H9 (cell line): ENCODE measurements around the gene SSH3. TPM values are rescaled to one million over a fixed set of nuclear protein-coding genes. Genes with fewer than 3 reads are reported as not detected.

Experiments
- DNase-seq: peaks from one replicate; pipeline ENCODE4 v3.0.0-alpha.2; 2017
- H2AFZ ChIP-seq: one replicate; pipeline ENCODE4 v1.6.1; 2013; ENCODE audit warnings: mild to moderate bottlenecking, low read length, control low read depth, moderate library complexity
- H2AK5ac ChIP-seq: 2 replicates; pipeline ENCODE4 v1.6.1; 2013; ENCODE audit warnings: low read length, control low read depth, mixed read lengths; ENCODE audit not compliant: insufficient read length
- H2BK120ac ChIP-seq: one replicate; pipeline ENCODE4 v1.6.1; 2013; ENCODE audit warnings: low read depth, mild to moderate bottlenecking, low read length, control low read depth, inconsistent platforms; ENCODE audit not compliant: poor library complexity, severe bottlenecking
- H2BK12ac ChIP-seq: 2 replicates; pipeline ENCODE4 v1.6.1; 2013; ENCODE audit warnings: low read length, control low read depth, mixed read lengths, low read depth; ENCODE audit not compliant: insufficient read length
- H2BK15ac ChIP-seq: 2 replicates; pipeline ENCODE4 v1.6.1; 2013; ENCODE audit warnings: low read depth, low read length, control low read depth
- H2BK20ac ChIP-seq: one replicate; pipeline ENCODE4 v1.6.1; 2013; ENCODE audit warnings: low read depth, mild to moderate bottlenecking, low read length, control low read depth, inconsistent platforms; ENCODE audit not compliant: poor library complexity, severe bottlenecking
- H2BK5ac ChIP-seq: 2 replicates; pipeline ENCODE4 v1.6.1; 2013; ENCODE audit warnings: low read length, control low read depth, mixed read lengths; ENCODE audit not compliant: insufficient read length
- H3K14ac ChIP-seq: 2 replicates; pipeline ENCODE4 v1.6.1; 2013; ENCODE audit warnings: low read length, control low read depth; ENCODE audit not compliant: insufficient read depth
- H3K18ac ChIP-seq: 2 replicates; pipeline ENCODE4 v1.6.1; 2013; ENCODE audit warnings: low read depth, mild to moderate bottlenecking, mixed read lengths, low read length, control low read depth; ENCODE audit not compliant: insufficient read length
- H3K23ac ChIP-seq: 2 replicates; pipeline ENCODE4 v1.6.1; 2013; ENCODE audit warnings: low read length, control low read depth, mixed read lengths, low read depth; ENCODE audit not compliant: insufficient read length
- H3K23me2 ChIP-seq: 2 replicates; pipeline ENCODE4 v1.6.1; 2013; ENCODE audit warnings: low read depth, mild to moderate bottlenecking, mixed read lengths, low read length, control low read depth; ENCODE audit not compliant: insufficient read length, poor library complexity, severe bottlenecking
- H3K27ac ChIP-seq: 2 replicates; pipeline ENCODE4 v1.5.1; 2013; ENCODE audit warnings: low read length, control low read depth, mixed read lengths, low read depth; ENCODE audit not compliant: insufficient read length
- H3K27me3 ChIP-seq: 2 replicates; pipeline ENCODE4 v1.6.1; 2013; ENCODE audit warnings: low read length, control low read depth, inconsistent platforms; ENCODE audit not compliant: insufficient read depth
- H3K4ac ChIP-seq: 2 replicates; pipeline ENCODE4 v1.6.1; 2013; ENCODE audit warnings: low read depth, mild to moderate bottlenecking, control low read depth, inconsistent platforms, low read length, moderate library complexity
- H3K4me1 ChIP-seq: 2 replicates; pipeline ENCODE4 v1.6.1; 2013; ENCODE audit warnings: low read length, control low read depth, inconsistent platforms; ENCODE audit not compliant: insufficient read depth
- H3K4me2 ChIP-seq: 2 replicates; pipeline ENCODE4 v1.6.1; 2013; ENCODE audit warnings: low read length, control low read depth, mixed read lengths; ENCODE audit not compliant: insufficient read length, insufficient read depth
- H3K56ac ChIP-seq: 2 replicates; pipeline ENCODE4 v1.6.1; 2013; ENCODE audit warnings: low read depth, mild to moderate bottlenecking, mixed read lengths, low read length, control low read depth; ENCODE audit not compliant: insufficient read length
- H3K79me1 ChIP-seq: 2 replicates; pipeline ENCODE4 v1.6.1; 2013; ENCODE audit warnings: low read depth, mild to moderate bottlenecking, moderate library complexity, low read length, control low read depth, inconsistent platforms; ENCODE audit not compliant: insufficient read depth, poor library complexity, severe bottlenecking
- H3K79me2 ChIP-seq: 2 replicates; pipeline ENCODE4 v1.6.1; 2013; ENCODE audit warnings: low read length, control low read depth, inconsistent platforms; ENCODE audit not compliant: insufficient read depth
- H3K9ac ChIP-seq: 2 replicates; pipeline ENCODE4 v1.6.1; 2013; ENCODE audit warnings: low read length, control low read depth, mixed read lengths; ENCODE audit not compliant: insufficient read length; ENCODE audit errors: extremely low read depth
- H3K9me3 ChIP-seq: one replicate; pipeline ENCODE4 v1.6.1; 2013; ENCODE audit warnings: low read depth, low read length, inconsistent platforms; ENCODE audit not compliant: control insufficient read depth
- H3T11ph ChIP-seq: one replicate; pipeline ENCODE4 v1.6.1; 2013; ENCODE audit warnings: mild to moderate bottlenecking, low read length, control low read depth, inconsistent platforms
- H4K20me1 ChIP-seq: one replicate; pipeline ENCODE4 v1.6.1; 2013; ENCODE audit not compliant: control insufficient read depth, insufficient read length, insufficient read depth
- H4K5ac ChIP-seq: 2 replicates; pipeline ENCODE4 v1.6.1; 2013; ENCODE audit warnings: low read depth, mild to moderate bottlenecking, mixed read lengths, low read length, control low read depth; ENCODE audit not compliant: insufficient read length
- H4K8ac ChIP-seq: replicated peaks from 2 replicates; pipeline ENCODE4 v1.6.1; 2013; ENCODE audit warnings: low read length, control low read depth, mixed read lengths, low read depth; ENCODE audit not compliant: insufficient read length
- H4K91ac ChIP-seq: 2 replicates; pipeline ENCODE4 v1.6.1; 2013; ENCODE audit warnings: low read depth, mild to moderate bottlenecking, moderate library complexity, mixed read lengths, low read length, control low read depth; ENCODE audit not compliant: insufficient read length
- H3K27ac Mint-ChIP-seq, 3 experiments: 2 replicates in 2 of 3; 3 replicates in 1 of 3; pipeline ENCODE4 v1.8.0; 2020 to 2021; ENCODE audit warnings: mixed read lengths in 3 of 3, mild to moderate bottlenecking in 1 of 3, moderate library complexity in 1 of 3
- H3K27me3 Mint-ChIP-seq: 2 replicates; pipeline ENCODE4 v1.8.0; 2021; ENCODE audit warnings: low read depth, mild to moderate bottlenecking, moderate library complexity, mixed read lengths
- H3K36me3 Mint-ChIP-seq, 3 experiments: 2 replicates in 2 of 3; 3 replicates in 1 of 3; pipeline ENCODE4 v1.8.0; 2020 to 2021; ENCODE audit warnings: low read depth in 3 of 3, mixed read lengths in 3 of 3; ENCODE audit not compliant: insufficient read depth in 1 of 3
- H3K4me1 Mint-ChIP-seq, 2 experiments: 2 replicates each; pipeline ENCODE4 v1.8.0; 2020; ENCODE audit warnings: mixed read lengths in 2 of 2
- H3K4me3 Mint-ChIP-seq, 2 experiments: 2 replicates in 1 of 2; 3 replicates in 1 of 2; pipeline ENCODE4 v1.8.0; 2020 to 2021; ENCODE audit warnings: mild to moderate bottlenecking in 2 of 2, mixed read lengths in 2 of 2, moderate library complexity in 1 of 2
- H3K9me3 Mint-ChIP-seq, 2 experiments: 2 replicates in 1 of 2; 3 replicates in 1 of 2; pipeline ENCODE4 v1.8.0; 2020; ENCODE audit warnings: mild to moderate bottlenecking in 2 of 2, mixed read lengths in 2 of 2, moderate library complexity in 1 of 2
- CTCF ChIP-seq: fragments of 200-600 bp; sonication (generic); conservative IDR thresholded peaks from 3 replicates; pipeline ENCODE4 v1.8.0; 2021; ENCODE audit warnings: antibody characterized with exemption, mild to moderate bottlenecking
- WGBS: extraction: QIAGEN DNeasy Blood & Tissue Kit; methylation state at CpG from one replicate; pipeline ENCODE4 v1.1.7; 2013; ENCODE audit warnings: missing lambda C conversion rate, low lambda C conversion rate, mixed read lengths; ENCODE audit not compliant: insufficient read length; ENCODE audit errors: extremely low coverage; 5-methylcytosine and 5-hydroxymethylcytosine counted together
- total RNA-seq: library from RNA; stranded (reverse); gene quantifications from 2 replicates; pipeline ENCODE4 v1.2.1, GENCODE V29; 2021

The SSH3 gene
- total RNA-seq, 1 experiment from 2014 or later, result 42.2 TPM

DNA sequence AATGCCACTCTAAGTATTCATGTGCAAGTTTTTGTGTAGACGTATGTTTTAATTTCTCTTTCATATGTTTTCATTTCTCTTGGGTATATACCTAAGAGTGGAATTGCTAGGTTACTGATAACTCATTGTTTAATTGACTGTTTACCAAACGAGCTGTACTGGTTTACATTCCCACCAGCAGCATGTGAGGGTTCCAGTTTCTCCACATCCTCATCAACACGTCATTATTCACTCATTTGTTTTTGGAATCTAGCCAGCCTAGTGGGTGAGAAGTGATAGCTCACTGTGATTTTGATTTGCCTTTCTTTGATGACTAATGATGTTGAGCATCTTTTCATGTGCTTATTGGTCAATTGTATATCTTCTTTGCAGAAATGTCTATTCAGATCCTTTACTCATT, 10.2 kb upstream of the SSH3 start:
- H4K8ac ChIP-seq, result no peak overlapping the region
- Mint-ChIP-seq H3K4me3 (no peak overlapping the region), H3K4me1 (peaks cover 5 to 6% of the 10 kb centered on the region in 2 experiments), H3K27me3 (no peaks in the 10 kb centered on the region; the same call in 1 of the 2 replicates), H3K36me3 (peaks cover 34 to 57% (median 42%) of the 10 kb centered on the region in 3 experiments), H3K27ac (no peak overlapping the region), H3K9me3 (peaks cover 16 to 21% of the 10 kb centered on the region in 2 experiments; a peak in 4 of 5 replicates)
- no peak overlapping the region for H3K23ac ChIP-seq
- H2AK5ac ChIP-seq, result no peak overlapping the region
- H4K5ac ChIP-seq, result no peak overlapping the region
- no peak overlapping the region for H2BK5ac ChIP-seq
- peaks cover 6% of the 10 kb centered on the region for H3K23me2 ChIP-seq
- H3T11ph ChIP-seq, result no peak overlapping the region
- H3K4ac ChIP-seq, result no peak overlapping the region
- no peak overlapping the region for H2AFZ ChIP-seq
- no peak overlapping the region for H3K4me2 ChIP-seq
- TF ChIP-seq CTCF, result no peak
- H4K91ac ChIP-seq, result no peak overlapping the region
- no peaks in the 10 kb centered on the region for H4K20me1 ChIP-seq
- H3K9me3 ChIP-seq, result no peaks in the 10 kb centered on the region
- H3K18ac ChIP-seq, result no peak overlapping the region
- H3K27ac ChIP-seq, result no peak overlapping the region
- no peak overlapping the region for H2BK12ac ChIP-seq
- no peaks in the 10 kb centered on the region for H3K27me3 ChIP-seq
- H3K79me2 ChIP-seq, result no peaks in the 10 kb centered on the region
- H2BK20ac ChIP-seq, result no peak overlapping the region
- no peak for DNase-seq
- no peaks in the 10 kb centered on the region for H3K4me1 ChIP-seq
- no peak overlapping the region for H2BK15ac ChIP-seq
- H3K9ac ChIP-seq, result no peak overlapping the region
- no CpG with 5 or more reads among the region's 3 CpGs for WGBS
- H3K56ac ChIP-seq, result no peak overlapping the region
- no peaks in the 10 kb centered on the region for H3K79me1 ChIP-seq
- no peak overlapping the region for H2BK120ac ChIP-seq
- H3K14ac ChIP-seq, result no peak overlapping the region
